Sigmoid colon (tissue), 4 donors: ENCODE data around the gene GPATCH1.

Experiments used
- CTCF ChIP-seq, 4 experiments: fragments of 450-650 bp in 3 of 4; fragments of 200-600 bp in 1 of 4; IDR thresholded peaks; one replicate each; pipeline ENCODE4 v1.5.1; 2016 to 2019; ENCODE audit warnings: antibody characterized with exemption in 4 of 4, mild to moderate bottlenecking in 3 of 4, moderate library complexity in 2 of 4
- POLR2AphosphoS5 ChIP-seq, 4 donors: sonication (generic); formaldehyde crosslinking; IDR thresholded peaks; one replicate each; pipeline ENCODE4 v1.6.1; 2017; ENCODE audit warnings: antibody characterized with exemption in 4 of 4

GRCh38 chr19:33052352-33052972, 28.5 kb upstream of the GPATCH1 start:
- no peak for TF ChIP-seq CTCF (IDR thresholded peaks at IDR 0.05)
- no peak for TF ChIP-seq POLR2AphosphoS5 (IDR thresholded peaks at IDR 0.05)
